ENCODE measurements around the gene LAMA3. TPM values are rescaled to one million over a fixed set of nuclear protein-coding genes. Genes with fewer than 3 reads are reported as not detected.

LAMA3 gene, protein sequence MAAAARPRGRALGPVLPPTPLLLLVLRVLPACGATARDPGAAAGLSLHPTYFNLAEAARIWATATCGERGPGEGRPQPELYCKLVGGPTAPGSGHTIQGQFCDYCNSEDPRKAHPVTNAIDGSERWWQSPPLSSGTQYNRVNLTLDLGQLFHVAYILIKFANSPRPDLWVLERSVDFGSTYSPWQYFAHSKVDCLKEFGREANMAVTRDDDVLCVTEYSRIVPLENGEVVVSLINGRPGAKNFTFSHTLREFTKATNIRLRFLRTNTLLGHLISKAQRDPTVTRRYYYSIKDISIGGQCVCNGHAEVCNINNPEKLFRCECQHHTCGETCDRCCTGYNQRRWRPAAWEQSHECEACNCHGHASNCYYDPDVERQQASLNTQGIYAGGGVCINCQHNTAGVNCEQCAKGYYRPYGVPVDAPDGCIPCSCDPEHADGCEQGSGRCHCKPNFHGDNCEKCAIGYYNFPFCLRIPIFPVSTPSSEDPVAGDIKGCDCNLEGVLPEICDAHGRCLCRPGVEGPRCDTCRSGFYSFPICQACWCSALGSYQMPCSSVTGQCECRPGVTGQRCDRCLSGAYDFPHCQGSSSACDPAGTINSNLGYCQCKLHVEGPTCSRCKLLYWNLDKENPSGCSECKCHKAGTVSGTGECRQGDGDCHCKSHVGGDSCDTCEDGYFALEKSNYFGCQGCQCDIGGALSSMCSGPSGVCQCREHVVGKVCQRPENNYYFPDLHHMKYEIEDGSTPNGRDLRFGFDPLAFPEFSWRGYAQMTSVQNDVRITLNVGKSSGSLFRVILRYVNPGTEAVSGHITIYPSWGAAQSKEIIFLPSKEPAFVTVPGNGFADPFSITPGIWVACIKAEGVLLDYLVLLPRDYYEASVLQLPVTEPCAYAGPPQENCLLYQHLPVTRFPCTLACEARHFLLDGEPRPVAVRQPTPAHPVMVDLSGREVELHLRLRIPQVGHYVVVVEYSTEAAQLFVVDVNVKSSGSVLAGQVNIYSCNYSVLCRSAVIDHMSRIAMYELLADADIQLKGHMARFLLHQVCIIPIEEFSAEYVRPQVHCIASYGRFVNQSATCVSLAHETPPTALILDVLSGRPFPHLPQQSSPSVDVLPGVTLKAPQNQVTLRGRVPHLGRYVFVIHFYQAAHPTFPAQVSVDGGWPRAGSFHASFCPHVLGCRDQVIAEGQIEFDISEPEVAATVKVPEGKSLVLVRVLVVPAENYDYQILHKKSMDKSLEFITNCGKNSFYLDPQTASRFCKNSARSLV (N-terminal part only)
- not detected for total RNA-seq
- 0.11 TPM for total RNA-seq (2013)

DNA sequence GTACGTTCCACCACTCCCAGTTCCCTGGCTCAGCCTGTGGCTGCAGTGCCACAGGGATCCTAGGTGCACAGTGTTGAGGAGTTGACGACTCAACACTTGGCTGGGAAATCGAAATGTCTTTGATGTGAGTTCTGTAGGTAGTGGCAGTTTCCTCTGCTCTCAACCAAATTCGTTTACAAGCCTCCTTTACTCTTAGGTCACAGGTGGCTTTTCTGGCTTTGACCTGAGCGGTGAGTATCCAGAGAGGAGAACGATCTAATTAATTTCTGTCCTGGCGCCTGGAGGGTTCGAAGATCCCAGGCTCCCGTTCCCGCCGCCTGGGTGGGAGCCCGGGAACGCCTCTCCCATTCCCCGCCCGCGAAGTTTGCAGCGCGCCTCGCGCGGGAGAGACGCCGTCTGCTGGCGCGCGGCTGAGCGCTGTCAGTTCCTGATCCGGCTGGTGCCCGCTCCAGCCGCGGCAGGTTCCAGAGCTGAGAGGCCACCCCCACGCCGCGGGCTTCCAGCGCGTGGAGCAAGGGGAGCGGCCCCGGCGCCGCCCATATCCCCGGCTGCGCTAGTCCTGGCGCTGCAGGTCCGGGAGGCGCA is at the start of gene LAMA3:
Gene LAMA3 (plus strand): TSS at position 423 of the 585 bp plus-strand sequence. CDS start 231 bp downstream, outside the sequence.
- peak; percentile 54 to 72 (median 61) for ATAC-seq
- no peak within 1 kb of the TSS for H3K27ac Mint-ChIP-seq
- H3K27me3 Mint-ChIP-seq (ENCODE audit: low read depth in 2 of 2): peaks cover 39 to 48% of the 10 kb centered on the region in 2 donors
- H3K4me3 ChIP-seq (ENCODE audit: low read length): no peak within 1 kb of the TSS
- WGBS (ENCODE audit: insufficient coverage): under 1% methylated on average over 45 of the region's 45 CpGs
- intact Hi-C loops (cut with micrococcal nuclease): no loop called here
- no peaks in the 10 kb centered on the region for H3K36me3 Mint-ChIP-seq
- H3K9me3 Mint-ChIP-seq: no peaks in the 10 kb centered on the region
- H3K4me3 Mint-ChIP-seq: peak within 1 kb of the TSS; percentile 25
- DNase-seq: peak; percentile 18 to 53
- H3K4me1 Mint-ChIP-seq: peaks cover 0 to 7% of the 10 kb centered on the region in 2 donors
- H3K4me1 ChIP-seq (ENCODE audit: control insufficient read depth, insufficient read depth, low read length): peaks cover 16% of the 10 kb centered on the region
- peaks cover 24% of the 10 kb centered on the region for H3K27me3 ChIP-seq (ENCODE audit: control insufficient read depth, insufficient read depth, low read length)
- H3K9me3 ChIP-seq (ENCODE audit: control insufficient read depth, insufficient read depth, low read length): no peaks in the 10 kb centered on the region
- TF ChIP-seq, protein P1, sequence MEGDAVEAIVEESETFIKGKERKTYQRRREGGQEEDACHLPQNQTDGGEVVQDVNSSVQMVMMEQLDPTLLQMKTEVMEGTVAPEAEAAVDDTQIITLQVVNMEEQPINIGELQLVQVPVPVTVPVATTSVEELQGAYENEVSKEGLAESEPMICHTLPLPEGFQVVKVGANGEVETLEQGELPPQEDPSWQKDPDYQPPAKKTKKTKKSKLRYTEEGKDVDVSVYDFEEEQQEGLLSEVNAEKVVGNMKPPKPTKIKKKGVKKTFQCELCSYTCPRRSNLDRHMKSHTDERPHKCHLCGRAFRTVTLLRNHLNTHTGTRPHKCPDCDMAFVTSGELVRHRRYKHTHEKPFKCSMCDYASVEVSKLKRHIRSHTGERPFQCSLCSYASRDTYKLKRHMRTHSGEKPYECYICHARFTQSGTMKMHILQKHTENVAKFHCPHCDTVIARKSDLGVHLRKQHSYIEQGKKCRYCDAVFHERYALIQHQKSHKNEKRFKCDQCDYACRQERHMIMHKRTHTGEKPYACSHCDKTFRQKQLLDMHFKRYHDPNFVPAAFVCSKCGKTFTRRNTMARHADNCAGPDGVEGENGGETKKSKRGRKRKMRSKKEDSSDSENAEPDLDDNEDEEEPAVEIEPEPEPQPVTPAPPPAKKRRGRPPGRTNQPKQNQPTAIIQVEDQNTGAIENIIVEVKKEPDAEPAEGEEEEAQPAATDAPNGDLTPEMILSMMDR (IDR thresholded peaks at IDR 0.05): no peak
- no peaks in the 10 kb centered on the region for H3K36me3 ChIP-seq (ENCODE audit: control insufficient read depth, insufficient read depth, low read length)
- H3K27ac ChIP-seq (ENCODE audit: low read length): no peak within 1 kb of the TSS

DNA sequence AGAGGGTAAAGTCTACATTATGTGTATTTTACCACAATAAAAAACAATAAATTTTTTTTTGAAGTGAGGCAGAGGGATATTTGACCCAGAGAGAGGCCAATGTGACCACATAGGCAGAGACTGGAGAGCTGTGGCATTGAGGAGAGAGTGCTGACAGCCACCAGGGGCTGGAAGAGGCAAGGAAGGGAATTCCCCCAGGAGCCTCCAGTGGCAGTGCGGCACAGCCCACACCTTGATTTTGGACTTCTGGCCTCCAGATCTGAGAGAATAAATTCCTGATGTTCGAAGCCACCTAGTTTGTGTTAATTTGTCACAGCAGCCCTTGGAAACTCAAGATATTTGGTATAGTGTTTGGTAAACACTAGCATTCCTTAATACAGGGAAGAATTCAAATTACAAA is 49.2 kb upstream of the LAMA3 start:
- no peak for DNase-seq
- Mint-ChIP-seq H3K36me3 (no peaks in the 10 kb centered on the region), H3K4me3 (no peak overlapping the region), H3K9me3 (no peaks in the 10 kb centered on the region), H3K4me1 (peaks cover 7% of the 10 kb centered on the region in 2 donors), H3K27me3 (ENCODE audit: low read depth in 2 of 2) (peaks cover 11 to 14% of the 10 kb centered on the region in 2 donors), H3K27ac (no peak overlapping the region)
- TF ChIP-seq, protein P1 (IDR thresholded peaks at IDR 0.05): no peak
- no peaks in the 10 kb centered on the region for H3K36me3 ChIP-seq (ENCODE audit: control insufficient read depth, insufficient read depth, low read length)
- no peak overlapping the region for H3K27ac ChIP-seq (ENCODE audit: low read length)
- intact Hi-C loops (cut with micrococcal nuclease): no loop called here
- H3K9me3 ChIP-seq (ENCODE audit: control insufficient read depth, insufficient read depth, low read length): no peaks in the 10 kb centered on the region
- no peak overlapping the region for H3K4me3 ChIP-seq (ENCODE audit: low read length)
- H3K27me3 ChIP-seq (ENCODE audit: control insufficient read depth, insufficient read depth, low read length): peaks cover 2% of the 10 kb centered on the region
- WGBS (ENCODE audit: insufficient coverage): 97% methylated on average over 2 of the region's 2 CpGs
- ATAC-seq: no peak
- no peaks in the 10 kb centered on the region for H3K4me1 ChIP-seq (ENCODE audit: control insufficient read depth, insufficient read depth, low read length)

DNA sequence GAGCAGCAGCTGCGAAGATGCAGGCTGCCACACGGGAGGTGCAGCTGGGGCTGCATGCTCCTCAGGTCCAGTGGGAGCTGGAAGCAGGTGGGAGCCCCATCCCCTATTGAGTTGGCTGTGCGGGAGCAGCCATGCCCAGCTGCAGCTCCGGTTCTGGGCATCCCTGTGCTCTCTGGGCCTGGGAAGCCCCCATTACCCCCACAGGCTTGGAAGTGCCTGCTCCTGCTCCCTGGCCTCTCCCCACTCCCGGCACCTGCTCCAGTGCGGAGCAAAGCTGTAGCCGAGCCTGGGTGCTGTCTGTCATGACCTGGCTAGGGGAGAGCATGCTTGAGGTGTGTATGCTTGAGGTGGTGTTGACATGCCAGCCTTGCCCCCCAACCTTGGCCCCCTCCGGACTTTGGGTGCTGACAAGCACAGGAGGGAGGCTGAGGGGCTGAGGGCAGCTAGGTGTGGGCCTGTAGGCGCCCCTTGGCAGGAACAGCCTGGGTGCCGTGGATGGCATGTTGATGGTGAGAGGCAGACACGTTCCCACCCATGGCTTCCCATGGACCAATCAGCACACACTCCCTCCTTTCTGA is 48.0 kb upstream of the LAMA3 start:
- DNase-seq: no peak
- Mint-ChIP-seq H3K27ac (no peak overlapping the region), H3K4me1 (no peaks in the 10 kb centered on the region), H3K36me3 (no peaks in the 10 kb centered on the region), H3K4me3 (no peak overlapping the region), H3K9me3 (no peaks in the 10 kb centered on the region), H3K27me3 (ENCODE audit: low read depth in 2 of 2) (peaks cover 6 to 13% of the 10 kb centered on the region in 2 donors)
- H3K36me3 ChIP-seq (ENCODE audit: control insufficient read depth, insufficient read depth, low read length): no peaks in the 10 kb centered on the region
- no peak overlapping the region for H3K27ac ChIP-seq (ENCODE audit: low read length)
- no peaks in the 10 kb centered on the region for H3K4me1 ChIP-seq (ENCODE audit: control insufficient read depth, insufficient read depth, low read length)
- WGBS (ENCODE audit: insufficient coverage): 84% methylated on average over 11 of the region's 11 CpGs
- intact Hi-C loops (cut with micrococcal nuclease): no loop called here
- ATAC-seq: no peak
- H3K9me3 ChIP-seq (ENCODE audit: control insufficient read depth, insufficient read depth, low read length): no peaks in the 10 kb centered on the region
- H3K27me3 ChIP-seq (ENCODE audit: control insufficient read depth, insufficient read depth, low read length): no peaks in the 10 kb centered on the region
- TF ChIP-seq, protein P1 (IDR thresholded peaks at IDR 0.05): no peak
- H3K4me3 ChIP-seq (ENCODE audit: low read length): no peak overlapping the region

Measured in natural killer cell (primary cell).